Measurements from ENCODE around the gene TGFBR1. TPM values are rescaled to one million over a fixed set of nuclear protein-coding genes. Genes with fewer than 3 reads are reported as not detected.

Gene TGFBR1
- total RNA-seq, 1 donor = 51.0 TPM

GRCh38 chr9:99182356-99182755, 77.4 kb downstream of the TGFBR1 start:
- TF ChIP-seq, protein P1, sequence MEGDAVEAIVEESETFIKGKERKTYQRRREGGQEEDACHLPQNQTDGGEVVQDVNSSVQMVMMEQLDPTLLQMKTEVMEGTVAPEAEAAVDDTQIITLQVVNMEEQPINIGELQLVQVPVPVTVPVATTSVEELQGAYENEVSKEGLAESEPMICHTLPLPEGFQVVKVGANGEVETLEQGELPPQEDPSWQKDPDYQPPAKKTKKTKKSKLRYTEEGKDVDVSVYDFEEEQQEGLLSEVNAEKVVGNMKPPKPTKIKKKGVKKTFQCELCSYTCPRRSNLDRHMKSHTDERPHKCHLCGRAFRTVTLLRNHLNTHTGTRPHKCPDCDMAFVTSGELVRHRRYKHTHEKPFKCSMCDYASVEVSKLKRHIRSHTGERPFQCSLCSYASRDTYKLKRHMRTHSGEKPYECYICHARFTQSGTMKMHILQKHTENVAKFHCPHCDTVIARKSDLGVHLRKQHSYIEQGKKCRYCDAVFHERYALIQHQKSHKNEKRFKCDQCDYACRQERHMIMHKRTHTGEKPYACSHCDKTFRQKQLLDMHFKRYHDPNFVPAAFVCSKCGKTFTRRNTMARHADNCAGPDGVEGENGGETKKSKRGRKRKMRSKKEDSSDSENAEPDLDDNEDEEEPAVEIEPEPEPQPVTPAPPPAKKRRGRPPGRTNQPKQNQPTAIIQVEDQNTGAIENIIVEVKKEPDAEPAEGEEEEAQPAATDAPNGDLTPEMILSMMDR (IDR thresholded peaks at IDR 0.05; ENCODE audit: insufficient read depth, low read depth, low read length) = no peak
- H3K4me3 ChIP-seq (ENCODE audit: low read depth, low read length) = no peak overlapping the region
- DNase-seq (ENCODE audit: low read depth) = peak; percentile 32

GRCh38 chr9:99183616-99184015, 78.7 kb downstream of the TGFBR1 start:
- DNase-seq (ENCODE audit: low read depth) = no peak
- TF ChIP-seq, protein P1 (IDR thresholded peaks at IDR 0.05; ENCODE audit: insufficient read depth, low read depth, low read length) = no peak
- no peak overlapping the region for H3K4me3 ChIP-seq (ENCODE audit: low read depth, low read length)

DNA sequence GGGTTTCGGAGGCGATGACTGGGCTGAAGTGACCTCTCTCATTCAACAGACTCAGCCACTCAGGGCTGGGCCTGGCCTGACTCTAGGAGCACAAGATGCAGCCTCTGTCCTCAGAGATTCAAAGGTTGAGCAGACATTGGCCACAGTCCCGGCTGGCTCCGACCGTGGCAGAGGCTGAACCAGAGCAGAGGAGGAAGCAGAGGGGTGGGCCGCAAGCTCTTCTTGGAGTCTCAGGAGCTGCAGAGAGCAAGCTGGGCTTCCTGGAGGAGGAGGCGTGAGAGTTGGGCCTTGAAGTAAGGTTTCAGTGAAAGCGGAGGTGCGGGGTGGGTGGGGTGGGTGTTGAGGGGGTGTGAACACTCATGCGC, 79.2 kb downstream of the TGFBR1 start:
- no peak for DNase-seq (ENCODE audit: low read depth)
- H3K4me3 ChIP-seq (ENCODE audit: low read depth, low read length) = no peak overlapping the region
- TF ChIP-seq, protein P1 (IDR thresholded peaks at IDR 0.05; ENCODE audit: insufficient read depth, low read depth, low read length) = no peak

DNA sequence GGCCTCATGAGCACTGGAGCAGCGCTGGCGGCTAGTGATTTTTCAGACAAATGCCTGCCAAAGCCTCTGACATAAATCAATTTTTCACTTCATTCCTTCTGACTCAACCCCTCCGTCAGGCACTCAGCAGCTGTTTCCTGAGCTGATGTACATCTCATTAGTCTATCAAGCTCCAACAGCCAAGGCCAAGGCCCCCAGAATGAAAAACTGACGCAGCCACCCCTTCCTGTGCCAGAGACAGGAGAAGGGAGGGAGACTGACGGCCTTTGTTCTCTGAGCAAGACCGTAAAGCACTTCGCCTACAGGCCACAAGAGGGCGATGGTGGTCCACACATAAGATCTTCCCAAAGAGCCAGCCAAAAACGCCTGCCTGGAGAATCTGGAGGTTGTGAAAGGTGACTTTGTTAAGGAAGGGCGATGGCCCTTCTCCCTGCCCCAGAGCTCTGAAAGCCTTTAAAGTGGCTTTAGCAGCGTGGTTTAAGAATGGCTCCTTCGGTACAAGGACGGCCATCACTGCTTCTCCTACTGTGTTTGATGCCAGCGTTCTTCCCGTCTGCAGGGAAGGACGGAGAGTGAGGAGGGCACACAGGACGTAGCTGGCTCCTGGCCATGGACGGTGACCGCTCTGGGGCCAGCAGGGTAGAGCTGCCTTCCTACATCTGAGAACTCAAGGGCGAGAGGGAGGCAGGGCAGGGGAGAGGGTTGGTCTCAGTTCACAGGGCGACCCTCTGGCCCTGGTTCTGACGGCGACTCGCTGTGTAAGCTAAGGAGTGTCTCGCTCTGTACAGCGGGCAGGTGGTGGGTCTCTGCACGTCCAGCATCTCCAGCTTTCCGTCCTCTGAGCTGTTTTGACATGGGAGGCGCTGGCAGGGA, 79.8 kb downstream of the TGFBR1 start:
- DNase-seq (ENCODE audit: low read depth) = peak; percentile 89
- TF ChIP-seq, protein P1 (IDR thresholded peaks at IDR 0.05; ENCODE audit: insufficient read depth, low read depth, low read length) = peak; percentile 98
- peak overlapping the region; percentile 28 for H3K4me3 ChIP-seq (ENCODE audit: low read depth, low read length)

GRCh38 chr9:99185348-99185632, 80.4 kb downstream of the TGFBR1 start:
- H3K4me3 ChIP-seq (ENCODE audit: low read depth, low read length) = no peak overlapping the region
- TF ChIP-seq, protein P1 (IDR thresholded peaks at IDR 0.05; ENCODE audit: insufficient read depth, low read depth, low read length) = no peak
- no peak for DNase-seq (ENCODE audit: low read depth)

- TF ChIP-seq, protein P1 (IDR thresholded peaks at IDR 0.05; ENCODE audit: insufficient read depth, low read depth, low read length) = no peak
- DNase-seq (ENCODE audit: low read depth) = no peak
- no peak overlapping the region for H3K4me3 ChIP-seq (ENCODE audit: low read depth, low read length)
Observed at GRCh38 chr9:99185934-99186333, 81.0 kb downstream of the TGFBR1 start.

GRCh38 chr9:99187311-99187710, 82.4 kb downstream of the TGFBR1 start:
- no peak overlapping the region for H3K4me3 ChIP-seq (ENCODE audit: low read depth, low read length)
- no peak for DNase-seq (ENCODE audit: low read depth)
- TF ChIP-seq, protein P1 (IDR thresholded peaks at IDR 0.05; ENCODE audit: insufficient read depth, low read depth, low read length) = no peak

All from fibroblast of villous mesenchyme (primary cell).